Stimulated activated CD4-positive, alpha-beta T cell treated with anti-CD3 and anti-CD28 coated beads, Interleukin-2, amount 100 ng/mL, for 24 hours (primary cell): ENCODE measurements around the gene HOXA11.

ENCODE experiments used
- DNase-seq, 2 donors: peaks; one replicate each; pipeline ENCODE4 v3.0.0-alpha.2; 2020

HOXA11 gene

DNA sequence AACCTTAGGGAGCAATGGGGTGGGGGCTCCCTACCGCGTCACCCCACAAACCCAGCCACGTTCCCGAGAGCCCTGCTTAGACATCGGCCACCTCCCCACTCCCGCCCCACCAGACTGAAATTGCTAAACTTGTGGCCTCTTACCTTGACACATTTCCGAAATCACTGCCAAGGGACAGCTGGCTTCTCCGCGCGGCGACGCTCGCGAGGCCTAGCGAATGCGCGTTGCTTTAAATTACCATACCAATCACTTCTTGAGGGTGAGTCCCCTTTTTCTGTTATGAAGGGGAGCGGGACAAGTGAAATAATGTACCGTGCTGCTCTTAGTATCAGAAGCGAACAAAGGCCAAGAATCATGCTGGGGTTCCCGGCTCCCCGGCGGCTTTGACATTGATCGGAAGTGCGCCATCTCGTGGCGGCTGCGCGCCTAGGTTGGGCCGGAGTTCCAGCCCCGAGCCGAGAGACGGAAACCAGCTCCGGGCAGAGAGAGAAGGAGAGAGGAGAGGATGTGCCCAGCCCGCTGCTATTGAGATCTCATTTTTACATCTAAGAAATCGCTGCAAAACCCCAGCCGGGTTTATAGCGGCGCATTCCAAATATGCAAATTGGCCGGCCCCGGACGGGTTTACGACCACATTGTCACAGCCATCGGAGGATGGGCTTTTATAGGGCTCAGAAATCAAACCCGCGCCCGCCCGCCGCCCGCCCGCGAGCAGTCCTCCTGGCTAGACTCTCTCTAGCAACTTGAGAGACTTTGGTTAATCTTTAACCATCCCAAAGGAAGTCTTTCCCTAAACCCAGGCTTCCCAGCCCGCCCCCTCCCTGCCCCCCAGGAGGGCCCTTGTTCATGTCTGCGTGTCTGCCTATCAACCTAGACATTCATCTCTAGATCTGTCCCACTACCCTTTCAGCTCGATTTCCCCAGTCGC lies 5.3 kb downstream of the HOXA11 start:
- DNase-seq: peak; percentile 74 to 76

DNA sequence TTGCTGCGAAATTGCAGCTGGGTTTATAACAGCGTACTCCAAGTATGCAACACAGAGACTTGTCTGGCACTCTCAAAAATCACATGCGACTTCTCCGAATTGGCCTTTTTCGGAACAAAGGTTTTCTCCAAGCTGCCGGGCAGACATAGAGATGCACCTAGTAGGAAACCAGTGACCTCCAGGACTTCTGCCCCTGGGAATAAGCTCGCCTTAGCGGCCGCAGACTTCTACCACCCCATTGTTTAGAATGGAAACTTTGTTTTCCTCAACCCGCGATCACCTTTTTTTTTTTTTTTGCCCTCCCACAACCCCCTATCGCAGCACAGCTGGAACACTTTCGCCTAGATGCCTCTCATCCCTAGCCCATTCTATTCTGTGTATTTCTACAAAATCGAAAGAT lies 6.0 kb downstream of the HOXA11 start:
- DNase-seq: no peak

DNA sequence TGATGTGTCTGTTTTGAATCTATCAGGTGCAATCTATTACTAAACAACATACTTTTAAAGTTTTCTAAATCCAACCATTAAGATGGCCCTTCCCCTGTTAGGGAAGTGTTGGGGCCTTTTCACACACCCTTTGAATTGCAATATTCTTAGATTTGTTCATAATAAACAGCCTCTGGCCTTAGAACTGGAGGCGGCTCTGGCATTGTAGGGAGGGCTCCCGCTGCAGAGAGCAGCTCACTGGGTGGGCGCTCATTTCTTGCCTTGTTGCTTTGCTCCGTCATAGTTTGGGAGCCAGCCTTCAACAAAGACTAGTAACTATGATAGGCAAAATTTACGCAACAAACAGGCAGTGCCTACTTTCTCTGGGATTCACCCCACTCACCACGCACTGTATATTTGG lies 6.7 kb downstream of the HOXA11 start:
- DNase-seq: no peak

DNA sequence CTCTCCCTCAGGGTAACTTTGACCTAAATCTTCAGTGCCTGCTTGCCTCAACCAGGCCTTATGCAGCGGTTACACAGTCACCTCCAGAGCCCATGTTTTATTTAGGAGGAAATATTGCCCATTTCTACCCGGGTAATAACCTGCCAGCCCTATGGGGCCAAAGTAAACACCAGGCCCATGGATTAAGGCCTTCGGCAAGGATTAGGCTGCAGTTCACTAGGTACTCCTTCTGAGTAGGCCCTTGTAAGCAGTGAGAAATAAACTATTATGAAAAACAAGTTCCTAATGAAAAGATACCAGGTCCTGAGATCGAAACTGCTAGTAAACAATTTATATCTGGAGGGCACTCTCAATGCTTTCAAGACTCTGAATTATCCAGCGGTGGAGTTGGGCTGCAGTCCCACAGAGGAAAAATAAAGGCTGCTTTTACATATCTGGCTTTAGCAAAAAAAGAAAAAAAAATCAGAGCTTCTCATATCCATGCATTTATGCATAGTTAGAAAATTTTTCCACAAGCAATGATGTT lies 7.2 kb downstream of the HOXA11 start:
- DNase-seq: no peak

DNA sequence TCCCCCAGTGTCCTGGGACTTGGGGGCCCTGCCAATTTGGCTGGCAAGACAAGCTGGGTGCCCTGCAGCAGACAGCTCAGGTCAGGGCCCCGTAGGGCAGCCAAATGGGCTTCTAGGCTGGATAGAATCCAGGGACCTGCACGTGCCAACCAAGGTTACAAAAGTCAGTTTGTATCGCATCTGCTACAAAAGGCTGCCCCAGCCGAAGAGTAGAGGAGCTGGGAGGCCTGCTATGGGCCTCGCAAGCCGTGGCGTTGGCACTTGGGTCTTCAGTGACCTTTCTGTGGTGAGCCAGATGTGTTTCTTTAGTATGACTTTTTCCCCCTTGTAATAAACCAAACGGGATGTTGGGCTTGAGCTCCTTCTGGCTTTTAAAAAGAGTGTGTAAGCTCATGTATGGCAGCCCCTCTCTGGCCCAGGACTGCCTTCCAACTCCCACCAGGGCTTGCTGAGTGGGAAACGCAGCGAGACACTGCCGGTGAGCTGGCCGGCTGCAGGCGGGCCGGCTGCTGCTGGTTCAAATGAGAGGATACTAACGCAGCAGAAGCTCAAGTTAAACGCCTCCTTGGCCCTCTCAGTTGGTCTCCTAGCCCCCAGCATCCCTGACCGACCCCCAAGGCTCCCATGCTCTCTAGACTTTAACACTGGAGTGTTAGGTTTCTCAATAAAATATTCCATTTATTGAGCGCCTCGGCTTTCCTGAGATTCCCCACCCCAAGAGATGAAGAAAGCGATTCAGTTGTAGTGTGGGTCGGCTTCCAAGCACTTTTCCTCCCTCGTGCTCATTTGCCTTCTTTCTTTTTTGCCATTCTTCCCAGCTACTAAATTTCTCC lies 7.9 kb downstream of the HOXA11 start:
- no peak for DNase-seq

DNA sequence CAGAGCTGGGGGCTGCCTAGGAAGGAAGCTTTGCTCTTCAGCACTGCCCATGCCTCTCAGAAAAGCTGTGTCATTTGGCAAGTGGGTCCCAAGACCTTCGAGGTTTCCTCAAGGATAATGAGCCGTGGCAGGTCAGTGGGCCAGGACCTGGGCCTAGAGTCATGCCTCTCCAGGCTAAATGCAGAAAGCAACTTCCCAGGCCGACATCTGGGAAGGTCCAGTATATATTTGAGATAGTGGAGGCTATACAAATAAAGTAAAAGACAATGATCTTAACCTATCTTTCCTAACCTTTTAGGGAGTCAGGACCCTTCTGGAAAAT lies 8.5 kb downstream of the HOXA11 start:
- DNase-seq: no peak

DNA sequence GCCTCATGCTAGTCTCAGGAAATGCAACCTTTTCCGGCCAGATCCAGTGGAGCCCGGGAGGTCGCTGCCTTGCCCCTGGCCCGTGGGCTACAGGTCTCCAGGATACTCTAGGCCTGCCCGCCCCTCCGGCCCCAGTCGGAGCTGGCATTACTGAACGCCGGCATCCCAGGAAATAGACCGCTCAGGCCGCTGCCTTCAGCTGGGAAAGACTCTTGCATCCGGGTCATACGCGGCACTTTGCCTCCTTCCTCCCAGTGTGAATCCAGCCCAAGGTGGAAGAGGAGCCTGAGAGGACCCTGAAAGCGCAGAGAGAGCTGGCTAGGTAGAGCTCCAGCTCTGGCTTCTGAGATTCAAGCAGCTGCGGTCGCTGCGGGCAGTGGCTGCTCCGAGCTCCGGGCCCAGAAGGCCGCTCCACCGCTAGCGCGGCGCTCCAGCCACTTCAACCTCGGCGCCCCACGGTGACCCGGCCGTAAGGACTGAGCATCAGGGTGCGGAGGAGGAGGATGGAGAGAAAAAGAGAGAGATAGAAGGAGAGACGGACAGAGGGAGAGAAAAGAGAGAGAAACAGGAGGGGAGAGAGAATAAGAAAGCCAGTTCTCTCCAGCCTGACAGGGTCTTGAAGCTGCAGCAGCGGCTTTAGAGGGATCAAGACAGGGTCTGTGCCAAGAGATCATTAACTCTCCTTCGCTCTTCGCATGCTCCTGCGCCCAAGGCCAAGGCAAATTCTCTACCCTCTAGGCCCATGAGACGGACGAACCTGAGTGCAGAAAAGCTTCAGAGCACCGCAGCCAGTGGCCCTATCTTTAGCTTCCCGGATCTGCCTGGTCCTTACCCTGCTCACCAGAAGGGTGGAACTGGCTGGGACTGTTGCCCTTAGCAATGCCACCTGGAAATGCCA lies 9.2 kb downstream of the HOXA11 start:
- no peak for DNase-seq

DNA sequence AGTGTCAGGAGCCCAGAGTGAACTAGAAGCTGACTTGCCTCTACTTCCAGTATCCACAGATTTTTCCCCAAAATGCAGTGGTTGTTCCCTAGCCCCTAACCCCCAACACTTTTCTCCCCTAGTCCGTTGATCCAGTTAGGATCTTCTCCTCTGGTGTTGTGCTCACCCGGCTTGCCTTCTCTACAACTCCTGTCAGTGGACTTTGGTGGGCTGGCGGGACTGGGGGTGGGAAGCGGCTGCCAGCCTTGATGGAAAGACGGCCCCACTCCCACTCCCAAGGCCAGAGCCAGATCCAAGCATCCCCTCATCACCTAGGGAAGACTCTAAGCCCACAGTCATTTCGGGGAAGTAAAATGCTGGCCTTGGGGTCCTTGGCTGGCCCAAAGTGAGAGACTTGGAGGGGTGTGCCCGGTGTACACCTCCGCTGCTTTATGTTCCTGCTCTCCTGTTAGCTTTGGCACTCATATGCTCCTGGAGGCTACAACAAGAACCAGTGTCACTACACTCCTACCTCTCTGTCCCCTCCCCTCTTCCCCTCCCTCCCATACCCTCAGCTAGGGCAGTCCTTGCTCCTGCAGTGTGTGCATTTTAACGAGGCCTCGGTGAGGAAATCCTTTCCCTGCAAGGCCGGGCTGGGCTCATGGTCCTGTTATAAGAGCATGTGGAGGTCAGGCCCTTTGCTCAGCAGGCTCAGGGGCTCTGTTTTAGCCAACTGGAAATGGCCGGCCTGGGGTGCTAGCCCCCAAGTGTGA lies 10.0 kb downstream of the HOXA11 start:
- DNase-seq: no peak

DNA sequence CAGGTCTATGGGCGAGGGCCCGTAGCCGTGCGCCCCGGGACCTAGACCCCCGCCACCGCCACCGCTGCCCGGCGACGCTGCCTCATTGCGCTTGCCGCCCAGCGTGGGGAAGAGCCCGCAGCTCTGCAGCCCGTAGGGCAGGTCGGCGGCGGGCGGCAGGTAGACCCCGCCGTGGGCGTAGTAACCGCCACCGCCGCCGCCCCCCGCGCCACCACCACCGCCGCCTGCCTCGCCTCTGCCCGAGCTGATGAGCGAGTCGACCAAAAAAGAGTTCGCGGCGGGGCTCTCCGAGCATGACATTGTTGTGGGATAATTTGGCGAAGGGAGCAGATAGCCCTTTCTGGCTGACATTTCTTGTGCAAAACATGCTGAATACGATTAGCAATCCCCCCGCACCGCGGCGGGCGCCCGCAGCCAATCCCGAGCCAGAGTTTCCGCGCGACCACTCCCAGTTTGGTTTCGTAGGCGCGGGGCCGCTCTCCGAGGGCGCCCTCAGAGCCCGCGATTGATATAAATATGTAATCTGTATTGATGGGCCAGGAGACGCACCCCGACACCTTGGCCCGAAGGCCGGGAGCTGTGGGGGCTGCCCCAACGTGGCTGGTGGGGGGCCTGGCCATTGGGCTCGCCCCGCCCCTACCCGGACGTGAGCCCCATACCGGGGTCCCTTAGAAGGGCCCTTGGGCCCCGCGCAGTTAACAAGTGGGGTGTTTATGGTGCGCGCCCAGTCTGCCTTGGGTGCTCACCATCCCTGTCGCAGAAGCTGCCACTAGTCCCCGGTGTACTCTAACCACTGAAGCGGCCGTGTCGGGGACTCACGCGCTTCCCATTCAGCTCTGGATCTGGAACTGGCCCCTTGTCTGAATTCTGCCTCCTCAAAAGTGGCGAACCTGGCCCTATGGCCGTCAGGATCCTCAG lies 10.8 kb downstream of the HOXA11 start, which contains the start of gene HOXA10:
Gene HOXA10 (minus strand): TSS at position 365 of the 918 bp plus-strand sequence. CDS start 14 bp downstream, at position 351.
- no peak for DNase-seq

DNA sequence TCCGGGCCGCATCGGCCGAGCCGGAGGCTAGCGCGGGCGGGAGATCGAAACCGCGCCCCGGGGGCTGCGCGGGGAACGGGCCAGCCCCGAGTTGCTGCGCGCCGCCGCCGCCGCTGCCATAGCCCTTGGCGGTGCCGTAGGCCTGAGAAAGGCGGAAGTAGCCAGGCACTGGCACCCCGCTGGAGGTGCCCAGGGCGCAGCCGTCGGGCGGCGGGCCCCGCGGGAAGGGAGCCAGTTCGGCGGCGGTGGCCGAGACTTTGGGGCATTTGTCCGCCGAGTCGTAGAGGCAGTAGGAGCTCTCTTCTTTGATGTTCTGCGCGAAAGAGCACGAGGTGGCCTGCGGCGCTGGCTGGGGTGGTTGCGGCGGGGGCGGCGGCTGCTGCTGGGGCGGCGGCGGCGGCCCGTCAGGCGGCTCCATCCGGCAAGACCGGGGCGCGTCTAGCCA lies 11.5 kb downstream of the HOXA11 start:
- no peak for DNase-seq

DNA sequence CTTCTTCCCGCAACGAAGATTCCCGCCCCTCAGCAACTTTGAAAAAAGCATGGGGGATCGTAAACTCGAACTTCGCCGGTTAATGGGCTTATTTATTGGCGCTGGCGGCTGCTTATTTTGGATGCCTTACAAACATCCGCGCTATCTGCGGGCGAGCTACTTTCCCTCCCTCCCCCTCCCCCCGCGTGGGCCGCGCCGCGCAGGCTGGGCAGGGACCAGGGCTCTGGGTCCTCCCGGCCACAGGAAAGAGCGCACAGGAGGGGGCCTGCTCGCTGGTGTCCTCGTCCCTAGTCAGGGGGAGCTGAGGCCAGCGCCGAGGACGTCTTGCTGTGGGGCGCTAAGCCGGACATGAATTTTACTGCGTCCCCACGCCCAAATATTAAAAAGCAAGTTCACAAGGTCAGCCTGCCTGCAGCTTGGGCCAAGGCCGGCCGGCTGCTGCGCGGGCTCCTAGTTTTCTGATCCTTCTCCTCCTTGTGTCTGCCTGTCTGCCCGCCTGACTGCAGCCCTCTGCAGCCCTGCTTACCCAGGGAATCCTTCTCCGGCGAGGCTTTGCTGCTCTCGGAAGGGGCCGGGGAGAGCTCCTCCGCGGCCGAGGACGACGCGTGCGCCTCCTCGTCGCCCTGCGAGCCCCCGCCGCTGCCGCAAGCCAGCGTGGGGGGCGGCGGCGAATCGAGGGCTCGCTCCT lies 12.1 kb downstream of the HOXA11 start:
- no peak for DNase-seq

DNA sequence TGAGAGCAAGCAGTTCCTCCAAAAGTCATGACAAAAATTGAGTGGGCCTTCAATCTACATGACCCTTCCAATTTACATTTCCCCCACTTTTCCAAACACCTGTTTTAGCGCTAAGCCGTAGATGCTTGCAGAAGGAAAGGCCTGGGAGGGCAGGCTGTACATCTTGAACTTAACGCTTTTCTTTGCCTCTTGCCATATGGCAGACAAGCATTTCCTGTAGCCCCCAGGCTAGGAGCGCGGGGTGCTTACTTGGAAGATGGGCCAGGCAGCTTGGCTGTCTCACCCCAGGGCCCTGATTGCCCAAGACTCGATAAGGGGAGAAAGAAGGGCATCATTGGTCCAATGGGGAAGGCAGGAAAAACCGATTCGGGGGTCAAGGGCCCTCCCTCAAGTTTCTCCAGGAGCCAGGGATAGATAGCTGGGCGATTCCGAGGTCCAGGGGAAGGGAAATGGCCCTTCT lies 12.7 kb downstream of the HOXA11 start:
- no peak for DNase-seq

DNA sequence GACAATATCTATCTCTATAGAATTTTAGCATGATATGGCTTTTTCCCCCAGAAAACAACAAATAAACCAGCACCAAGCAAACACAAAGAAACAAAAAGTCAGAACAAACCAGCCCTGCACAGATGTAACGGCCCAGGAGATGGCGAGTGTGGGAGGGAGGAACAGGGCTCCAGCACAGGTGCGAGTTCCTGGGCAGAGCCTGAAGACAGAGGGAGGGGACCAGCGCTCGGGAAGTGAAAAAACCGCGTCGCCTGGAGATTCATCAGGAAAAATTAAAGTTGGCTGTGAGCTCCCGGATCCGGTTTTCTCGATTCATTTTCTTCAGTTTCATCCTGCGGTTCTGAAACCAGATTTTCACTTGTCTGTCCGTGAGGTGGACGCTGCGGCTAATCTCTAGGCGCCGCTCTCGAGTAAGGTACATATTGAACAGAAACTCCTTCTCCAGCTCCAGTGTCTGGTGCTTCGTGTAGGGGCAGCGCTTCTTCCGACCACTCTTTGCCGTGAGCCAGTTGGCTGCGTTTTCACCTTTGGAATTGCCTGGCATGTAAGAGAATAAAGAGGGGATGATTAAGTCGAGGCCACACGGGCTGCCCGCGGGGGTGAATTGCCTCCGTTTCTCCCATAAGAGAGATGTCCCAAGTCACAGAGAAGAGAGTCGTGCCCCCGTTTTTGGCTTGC lies 13.3 kb downstream of the HOXA11 start:
- DNase-seq: no peak

DNA sequence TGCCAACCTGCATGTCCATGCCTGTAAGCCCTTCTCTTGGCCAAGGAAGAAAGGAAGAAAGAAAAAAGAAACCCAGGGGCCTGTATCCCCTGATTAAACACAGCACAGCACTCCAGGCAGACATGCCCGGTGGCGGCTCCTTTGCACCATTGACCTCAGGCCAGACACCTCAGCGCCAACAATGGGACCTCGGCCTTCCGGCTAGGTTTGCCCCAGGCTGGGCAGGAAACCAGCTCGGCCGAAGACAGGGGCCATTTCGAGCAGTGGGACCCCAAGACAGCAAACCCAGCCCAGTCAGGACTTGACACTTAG lies 13.8 kb downstream of the HOXA11 start:
- DNase-seq: no peak

DNA sequence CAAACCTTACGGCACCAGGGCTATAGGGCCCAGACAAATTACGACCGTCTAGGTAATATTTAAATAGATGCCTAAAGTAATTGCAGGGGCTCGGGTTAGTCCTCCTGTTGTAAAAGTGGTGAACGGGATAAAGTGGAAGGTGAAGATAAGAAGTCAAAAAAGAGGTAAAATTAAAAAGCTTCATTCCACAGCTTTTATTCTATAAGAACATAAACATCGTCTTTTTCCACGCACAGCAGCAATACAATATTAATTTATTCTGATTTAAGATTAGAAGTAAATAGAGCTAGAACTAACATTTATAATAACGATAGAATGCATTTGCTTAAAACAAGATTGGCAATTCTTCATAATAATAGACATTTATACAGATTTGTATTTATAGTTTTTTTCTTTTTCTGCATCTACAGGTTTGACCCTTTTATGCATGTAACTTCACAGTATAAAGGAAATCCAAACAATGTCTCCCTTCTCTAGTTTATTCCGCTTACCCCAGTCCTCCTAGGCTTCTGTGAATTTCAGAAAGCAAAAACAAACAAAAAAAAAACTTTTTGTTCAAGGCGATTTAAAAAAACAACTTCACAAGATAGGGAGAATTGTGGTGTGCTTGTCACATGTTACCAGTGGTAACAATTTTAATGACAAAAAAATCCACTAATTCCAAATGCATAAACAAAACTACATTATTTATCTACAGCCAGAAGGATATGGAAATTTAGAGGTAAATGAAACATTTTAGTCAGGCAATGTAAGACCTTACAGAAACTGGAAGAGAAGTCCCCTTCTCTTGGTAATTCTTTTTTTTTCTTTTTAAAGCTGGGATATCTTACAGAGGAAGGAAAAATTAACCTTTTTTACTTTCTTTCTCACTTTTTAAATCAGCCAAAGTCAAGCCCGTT lies 14.4 kb downstream of the HOXA11 start:
- DNase-seq: no peak

DNA sequence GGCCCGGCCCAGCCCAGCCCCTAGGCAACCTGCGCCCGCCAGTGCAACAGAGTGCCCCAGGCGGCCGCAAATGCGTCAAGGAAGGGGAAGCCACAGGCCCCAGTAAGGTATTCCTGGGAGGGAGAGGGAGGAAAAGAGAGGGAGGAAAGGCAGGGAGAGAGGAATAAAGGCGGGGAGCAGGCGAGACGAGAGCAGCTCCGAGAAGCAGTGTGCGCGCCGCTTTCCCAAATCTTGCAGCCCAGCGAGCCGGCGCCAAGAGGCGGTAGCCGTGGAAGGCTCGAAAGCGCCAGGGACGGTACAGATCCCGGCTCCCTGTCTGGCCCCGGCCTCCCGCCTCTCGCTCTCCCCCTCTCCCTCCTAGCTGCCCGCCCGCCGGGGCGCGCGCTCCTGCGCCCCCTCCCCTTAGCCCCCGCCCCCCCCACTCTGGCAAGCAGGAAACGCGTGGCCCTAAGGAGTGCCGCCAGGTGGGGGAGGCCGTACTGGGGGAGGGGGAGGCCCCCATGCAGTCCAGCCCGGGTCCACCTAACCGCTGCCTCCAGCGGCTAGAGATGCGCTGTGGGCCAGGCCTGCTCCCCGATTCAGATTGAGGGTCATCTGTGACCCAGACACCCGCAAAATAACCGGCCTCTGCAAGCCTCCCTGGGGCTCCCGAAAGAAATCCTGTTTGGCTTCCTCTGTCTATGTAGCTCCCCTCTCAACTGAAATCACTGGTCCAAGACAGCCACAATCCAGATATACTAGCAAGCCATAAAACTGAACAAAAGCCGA lies 15.2 kb downstream of the HOXA11 start:
- no peak for DNase-seq

DNA sequence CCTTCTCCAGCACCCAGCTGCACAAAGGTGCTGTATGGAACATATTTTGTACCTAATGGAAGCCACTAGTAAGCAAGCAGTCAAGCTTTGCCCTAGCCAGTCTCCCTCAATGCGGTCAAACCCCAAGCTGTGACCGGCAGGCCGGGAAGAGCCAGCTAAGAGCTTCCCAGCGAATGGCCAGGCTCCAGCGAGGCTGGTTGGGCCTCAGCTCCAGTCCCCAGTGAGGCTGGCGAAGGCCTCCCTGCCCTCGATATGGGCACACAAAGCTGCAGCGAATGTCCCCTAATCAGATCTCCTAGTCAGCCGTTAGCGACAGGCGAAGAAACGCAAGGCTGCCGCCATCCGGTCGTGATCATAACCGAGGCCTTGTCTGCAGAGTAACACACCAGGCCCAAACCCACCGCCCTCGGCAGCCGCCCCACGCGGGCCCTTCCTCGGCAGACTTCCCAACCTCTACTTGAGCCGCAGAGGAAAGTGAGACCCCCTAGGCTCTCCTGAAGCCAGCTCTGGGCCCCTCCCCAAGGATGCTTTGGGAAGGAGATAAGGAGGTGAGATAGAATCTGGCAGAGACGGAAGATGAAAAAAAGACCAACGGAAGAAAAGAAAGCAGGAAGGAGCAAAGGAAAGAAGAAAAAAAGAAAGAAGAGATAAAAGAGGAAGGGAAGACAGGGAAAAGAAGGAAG lies 16.6 kb downstream of the HOXA11 start:
- peak in 1 of 2 donors; percentile 37 for DNase-seq
